Vagina (tissue), 2 donors: ENCODE data around the gene MBOAT7. TPM values are rescaled to one million over a fixed set of nuclear protein-coding genes. Genes with fewer than 3 reads are reported as not detected.

ENCODE experiments used
- DNase-seq, 2 donors: peaks; one replicate each; pipeline ENCODE4 v3.0.0-alpha.2; 2017; ENCODE audit errors: extremely low spot score in 2 of 2
- H3K27ac ChIP-seq: fragments of 200-600 bp; sonication (generic); one replicate; pipeline ENCODE4 v1.5.1; 2019
- H3K27me3 ChIP-seq: fragments of 200-600 bp; sonication (generic); one replicate; pipeline ENCODE4 v1.5.1; 2019
- H3K36me3 ChIP-seq, 2 donors: fragments of 200-600 bp; sonication (generic); one replicate each; pipeline ENCODE4 v1.5.1; 2017 to 2019
- H3K4me1 ChIP-seq: fragments of 200-600 bp; sonication (generic); one replicate; pipeline ENCODE4 v1.5.1; 2019
- H3K4me3 ChIP-seq, 2 donors: fragments of 200-600 bp; sonication (generic); 1 replicate in 1 of 2; 2 replicates in 1 of 2; pipeline ENCODE4 v1.5.1; 2016 to 2019
- H3K9me3 ChIP-seq: fragments of 200-600 bp; sonication (generic); one replicate; pipeline ENCODE4 v1.5.1; 2019
- POLR2A ChIP-seq, 2 donors: fragments of 450-650 bp; IDR thresholded peaks; one replicate each; pipeline ENCODE4 v1.6.1; 2017; ENCODE audit warnings: antibody characterized with exemption in 2 of 2, mild to moderate bottlenecking in 2 of 2, moderate library complexity in 2 of 2
- POLR2AphosphoS5 ChIP-seq, 2 donors: sonication (generic); formaldehyde crosslinking; IDR thresholded peaks; one replicate each; pipeline ENCODE4 v1.9.0; 2017; ENCODE audit warnings: antibody characterized with exemption in 2 of 2, mild to moderate bottlenecking in 2 of 2, low read depth in 1 of 2; ENCODE audit not compliant: insufficient read depth in 1 of 2
- intact Hi-C: fragments of 100-400 bp; cut with DNase I; formaldehyde crosslinking; loops from one replicate; pipeline ENCODE4 v1.15.1; 2023
- total RNA-seq: library from RNA; depleted of rRNA; stranded (reverse); fragments of >200 nt; gene quantifications from one replicate; pipeline ENCODE4 v1.2.3, GENCODE V29; 2016
- TF ChIP-seq, protein P1 (sequence below), 3 experiments: fragments of 450-650 bp in 2 of 3; fragments of 200-600 bp in 1 of 3; sonication (generic) in 1 of 3; IDR thresholded peaks; one replicate each; pipeline ENCODE4 v1.5.1; 2017 to 2019; ENCODE audit warnings: antibody characterized with exemption in 3 of 3, mild to moderate bottlenecking in 2 of 3, moderate library complexity in 2 of 3

Gene MBOAT7
- total RNA-seq, 1 donor from 2014 or later = 76.6 TPM

DNA sequence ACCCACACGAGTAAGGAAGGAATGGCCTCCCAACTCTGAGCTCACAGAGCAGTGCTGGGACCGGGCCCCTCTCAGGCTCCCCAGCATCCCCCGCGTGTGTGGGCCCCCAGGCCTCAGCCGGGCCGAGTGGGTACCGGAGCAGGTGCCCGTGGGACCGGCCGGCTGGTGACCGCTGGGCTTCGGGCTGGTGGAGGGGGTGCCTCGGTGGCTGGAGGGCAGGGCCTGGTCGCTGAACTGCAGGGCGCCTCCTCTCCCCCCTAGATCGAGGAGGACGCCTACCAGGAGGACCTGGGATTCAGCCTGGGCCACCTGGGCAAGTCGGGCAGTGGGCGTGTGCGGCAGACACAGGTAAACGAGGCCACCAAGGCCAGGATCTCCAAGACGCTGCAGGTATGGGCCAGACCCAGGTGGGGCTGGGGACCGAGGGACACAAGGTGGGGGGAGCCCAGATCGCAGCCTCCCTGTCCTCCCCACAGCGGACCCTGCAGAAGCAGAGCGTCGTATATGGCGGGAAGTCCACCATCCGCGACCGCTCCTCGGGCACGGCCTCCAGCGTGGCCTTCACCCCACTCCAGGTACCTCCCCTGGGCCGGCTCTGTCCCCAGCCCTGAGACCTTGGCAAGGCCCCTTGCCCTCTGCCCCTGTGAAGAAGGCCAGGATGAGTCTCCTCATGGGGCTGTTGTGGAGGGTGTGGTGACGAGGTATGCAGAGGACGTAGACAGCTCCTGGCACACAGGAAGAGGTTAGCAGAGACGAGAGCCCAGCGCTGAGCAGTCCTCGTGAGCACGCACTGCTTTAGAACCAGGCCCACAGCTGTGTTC, 60.4 kb downstream of the MBOAT7 start:
- intact Hi-C loops = no loop called here
- H3K36me3 ChIP-seq = peaks cover 0 to 60% of the 10 kb centered on the region in 2 donors
- TF ChIP-seq POLR2AphosphoS5 (IDR thresholded peaks at IDR 0.05; ENCODE audit: insufficient read depth in 1 of 2, low read depth in 1 of 2) (no peak), POLR2A (IDR thresholded peaks at IDR 0.05) (no peak)
- TF ChIP-seq, protein P1, sequence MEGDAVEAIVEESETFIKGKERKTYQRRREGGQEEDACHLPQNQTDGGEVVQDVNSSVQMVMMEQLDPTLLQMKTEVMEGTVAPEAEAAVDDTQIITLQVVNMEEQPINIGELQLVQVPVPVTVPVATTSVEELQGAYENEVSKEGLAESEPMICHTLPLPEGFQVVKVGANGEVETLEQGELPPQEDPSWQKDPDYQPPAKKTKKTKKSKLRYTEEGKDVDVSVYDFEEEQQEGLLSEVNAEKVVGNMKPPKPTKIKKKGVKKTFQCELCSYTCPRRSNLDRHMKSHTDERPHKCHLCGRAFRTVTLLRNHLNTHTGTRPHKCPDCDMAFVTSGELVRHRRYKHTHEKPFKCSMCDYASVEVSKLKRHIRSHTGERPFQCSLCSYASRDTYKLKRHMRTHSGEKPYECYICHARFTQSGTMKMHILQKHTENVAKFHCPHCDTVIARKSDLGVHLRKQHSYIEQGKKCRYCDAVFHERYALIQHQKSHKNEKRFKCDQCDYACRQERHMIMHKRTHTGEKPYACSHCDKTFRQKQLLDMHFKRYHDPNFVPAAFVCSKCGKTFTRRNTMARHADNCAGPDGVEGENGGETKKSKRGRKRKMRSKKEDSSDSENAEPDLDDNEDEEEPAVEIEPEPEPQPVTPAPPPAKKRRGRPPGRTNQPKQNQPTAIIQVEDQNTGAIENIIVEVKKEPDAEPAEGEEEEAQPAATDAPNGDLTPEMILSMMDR (IDR thresholded peaks at IDR 0.05) = no peak

DNA sequence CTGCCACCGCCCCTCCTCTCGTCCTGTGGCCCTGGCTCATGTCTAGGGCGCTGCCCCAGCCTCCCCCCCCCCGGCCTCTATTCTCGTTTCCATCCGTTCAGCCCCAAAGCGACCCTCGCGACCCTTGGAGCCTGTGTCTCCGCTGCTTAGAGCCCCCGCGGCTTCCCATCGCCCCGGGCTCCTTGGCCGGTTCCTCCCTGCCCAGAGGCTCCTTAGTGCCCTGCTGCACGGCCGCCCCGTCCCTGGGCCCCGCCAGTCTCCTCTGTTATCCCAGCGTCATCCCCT, 61.0 kb downstream of the MBOAT7 start:
- H3K27ac ChIP-seq = no peak overlapping the region
- H3K36me3 ChIP-seq = peaks cover 0 to 66% of the 10 kb centered on the region in 2 donors
- DNase-seq = no peak
- intact Hi-C loops = no loop called here
- H3K4me1 ChIP-seq = no peaks in the 10 kb centered on the region
- H3K9me3 ChIP-seq = no peaks in the 10 kb centered on the region
- H3K27me3 ChIP-seq = no peaks in the 10 kb centered on the region
- TF ChIP-seq, protein P1 (IDR thresholded peaks at IDR 0.05) = no peak
- TF ChIP-seq POLR2A (IDR thresholded peaks at IDR 0.05) (no peak), POLR2AphosphoS5 (IDR thresholded peaks at IDR 0.05; ENCODE audit: insufficient read depth in 1 of 2, low read depth in 1 of 2) (no peak)
- no peak overlapping the region for H3K4me3 ChIP-seq

More for the DNA sequence above, 60.4 kb downstream of the MBOAT7 start:
- Histone ChIP-seq H3K4me3 (no peak overlapping the region), H3K27ac (no peak overlapping the region), H3K4me1 (no peaks in the 10 kb centered on the region), H3K27me3 (no peaks in the 10 kb centered on the region), H3K9me3 (no peaks in the 10 kb centered on the region)
- DNase-seq = no peak

DNA sequence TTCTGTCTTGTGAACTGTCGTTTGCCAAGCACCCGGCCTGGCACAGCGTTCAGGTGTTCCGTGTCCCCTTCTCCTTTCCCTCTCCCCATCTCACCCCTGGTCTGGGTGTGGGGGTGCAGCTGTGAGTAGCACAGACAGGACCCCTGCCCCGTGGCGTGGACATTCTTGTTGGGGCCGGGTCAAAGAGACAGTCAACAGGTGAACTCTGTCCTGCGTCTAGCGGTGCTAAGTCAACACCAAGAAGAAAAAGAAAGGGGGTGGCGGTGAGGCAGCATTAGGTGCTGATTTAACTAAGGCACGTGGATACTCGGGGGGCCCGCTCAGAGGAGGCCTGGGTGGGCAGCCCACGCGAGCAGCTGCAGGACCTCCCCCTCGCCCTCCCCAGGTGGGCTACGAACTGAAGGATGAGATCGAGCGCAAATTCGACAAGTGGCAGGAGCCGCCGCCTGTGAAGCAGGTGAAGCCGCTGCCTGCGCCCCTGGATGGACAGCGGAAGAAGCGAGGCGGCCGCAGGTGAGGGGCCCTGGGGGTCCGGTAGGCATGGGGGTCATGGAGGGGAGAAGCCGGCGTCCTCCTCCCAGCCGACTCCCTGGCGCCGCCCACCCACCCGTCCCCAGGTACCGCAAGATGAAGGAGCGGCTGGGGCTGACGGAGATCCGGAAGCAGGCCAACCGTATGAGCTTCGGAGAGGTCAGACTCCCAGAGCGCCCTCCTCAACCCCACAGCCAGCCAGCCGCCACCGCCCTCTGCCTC, 61.5 kb downstream of the MBOAT7 start:
- TF ChIP-seq, protein P1 (IDR thresholded peaks at IDR 0.05) = no peak
- no peak for TF ChIP-seq POLR2A (IDR thresholded peaks at IDR 0.05)
- TF ChIP-seq POLR2AphosphoS5 (IDR thresholded peaks at IDR 0.05; ENCODE audit: insufficient read depth in 1 of 2, low read depth in 1 of 2) = no peak
- DNase-seq = no peak
- intact Hi-C loops = no loop called here
- no peaks in the 10 kb centered on the region for H3K9me3 ChIP-seq
- H3K36me3 ChIP-seq = peaks cover 0 to 71% of the 10 kb centered on the region in 2 donors
- H3K4me3 ChIP-seq = no peak overlapping the region
- no peaks in the 10 kb centered on the region for H3K27me3 ChIP-seq
- no peak overlapping the region for H3K27ac ChIP-seq
- H3K4me1 ChIP-seq = no peaks in the 10 kb centered on the region

DNA sequence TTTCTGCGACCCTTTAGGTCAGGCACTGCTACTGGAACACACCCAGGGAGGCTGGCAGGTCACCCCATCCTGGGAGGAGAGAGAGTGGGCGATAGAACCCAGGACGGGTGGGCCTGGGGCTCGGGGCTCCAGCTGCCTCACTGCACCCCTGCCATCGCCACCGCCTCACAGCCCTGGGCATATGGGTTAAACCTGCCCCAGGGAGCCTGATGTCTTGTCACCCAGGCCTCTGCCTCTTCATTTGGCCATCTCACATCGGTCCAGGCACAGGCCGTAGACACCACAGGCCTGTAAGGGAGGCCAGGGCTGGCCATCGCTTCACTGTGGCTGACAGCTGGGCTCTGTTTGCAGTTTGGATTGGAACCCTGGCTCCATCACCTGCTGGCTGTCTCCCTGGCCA, 63.7 kb downstream of the MBOAT7 start:
- Histone ChIP-seq H3K27me3 (no peaks in the 10 kb centered on the region), H3K4me1 (no peaks in the 10 kb centered on the region), H3K27ac (no peak overlapping the region), H3K9me3 (no peaks in the 10 kb centered on the region), H3K36me3 (peaks cover 0 to 88% of the 10 kb centered on the region in 2 donors), H3K4me3 (no peak overlapping the region)
- intact Hi-C loops = no loop called here
- DNase-seq = no peak
- TF ChIP-seq POLR2AphosphoS5 (IDR thresholded peaks at IDR 0.05; ENCODE audit: insufficient read depth in 1 of 2, low read depth in 1 of 2) (no peak), POLR2A (IDR thresholded peaks at IDR 0.05) (no peak)

DNA sequence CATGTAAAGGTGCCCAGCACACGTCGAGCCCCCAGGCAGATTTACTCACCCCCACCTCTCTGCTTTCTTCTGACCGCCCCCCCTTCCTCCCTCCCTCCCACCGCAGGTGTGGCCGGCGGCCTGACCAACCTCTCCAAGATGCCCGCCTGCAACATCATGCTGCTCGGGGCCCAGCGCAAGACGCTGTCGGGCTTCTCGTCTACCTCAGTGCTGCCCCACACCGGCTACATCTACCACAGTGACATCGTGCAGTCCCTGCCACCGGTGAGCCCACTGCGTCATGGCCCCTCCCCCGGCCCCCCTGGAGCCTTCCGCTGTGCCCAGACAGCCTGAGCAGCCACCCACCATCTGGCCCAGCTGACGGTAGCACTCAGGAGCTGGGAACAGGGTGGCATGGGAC, 65.0 kb downstream of the MBOAT7 start:
- DNase-seq = no peak
- Histone ChIP-seq H3K4me3 (no peak overlapping the region), H3K9me3 (no peaks in the 10 kb centered on the region), H3K27me3 (no peaks in the 10 kb centered on the region), H3K4me1 (no peaks in the 10 kb centered on the region), H3K36me3 (peaks cover 0 to 95% of the 10 kb centered on the region in 2 donors), H3K27ac (no peak overlapping the region)
- TF ChIP-seq, protein P1 (IDR thresholded peaks at IDR 0.05) = no peak
- no peak for TF ChIP-seq POLR2A (IDR thresholded peaks at IDR 0.05)
- no peak for TF ChIP-seq POLR2AphosphoS5 (IDR thresholded peaks at IDR 0.05; ENCODE audit: insufficient read depth in 1 of 2, low read depth in 1 of 2)
- intact Hi-C loops = no loop called here
